Measurements from ENCODE around the gene MICB. TPM values are rescaled to one million over a fixed set of nuclear protein-coding genes. Genes with fewer than 3 reads are reported as not detected.
A peak's percentile ranks its signal among the peaks of the same experiment; 100 is the strongest.
"Not testable (repeated sequence)": the region's sequence is repeated elsewhere in the genome, so short reads cannot be mapped to it uniquely, and the experiment has no call there.

Gene MICB
- total RNA-seq, 1 experiment from 2014 or later, result 27.3 TPM

- DNase-seq (ENCODE audit: low read depth), result not testable (repeated sequence)
These were observed 1.7 kb downstream of the MICB start for GRCh38 chr6:31499648-31500047.

GRCh38 chr6:31502586-31502985, 4.6 kb downstream of the MICB start:
- no peak for DNase-seq (ENCODE audit: low read depth)

- not testable (repeated sequence) for DNase-seq (ENCODE audit: low read depth)
These were observed 11.1 kb downstream of the MICB start for GRCh38 chr6:31509036-31509435.

GRCh38 chr6:31510007-31510406, 12.1 kb downstream of the MICB start:
- no peak for DNase-seq (ENCODE audit: low read depth)

GRCh38 chr6:31513456-31514165, 15.7 kb downstream of the MICB start:
- peak; percentile 54 for DNase-seq (ENCODE audit: low read depth)

- no peak for DNase-seq (ENCODE audit: low read depth)
These were observed 23.9 kb downstream of the MICB start for GRCh38 chr6:31521835-31522234.

GRCh38 chr6:31525553-31525931, 27.6 kb downstream of the MICB start:
- no peak for DNase-seq (ENCODE audit: low read depth)

- DNase-seq (ENCODE audit: low read depth), result no peak
These were observed 28.1 kb downstream of the MICB start for GRCh38 chr6:31525932-31526591.

- DNase-seq (ENCODE audit: low read depth), result no peak
These were observed 30.4 kb downstream of the MICB start for GRCh38 chr6:31528307-31528777.

- no peak for DNase-seq (ENCODE audit: low read depth)
These were observed 30.9 kb downstream of the MICB start, which contains the start of gene MCCD1 for GRCh38 chr6:31528821-31529328. TSS of gene MCCD1 (plus strand) at chr6:31528962. CDS start at chr6:31529015, 53 bp downstream.

- DNase-seq (ENCODE audit: low read depth), result peak; percentile 27
These were observed 31.6 kb downstream of the MICB start for GRCh38 chr6:31529329-31530150.

- no peak for DNase-seq (ENCODE audit: low read depth)
These were observed 32.7 kb downstream of the MICB start for GRCh38 chr6:31530659-31531058.

GRCh38 chr6:31531162-31531561, 33.2 kb downstream of the MICB start:
- DNase-seq (ENCODE audit: low read depth), result no peak

GRCh38 chr6:31531771-31532643, 34.1 kb downstream of the MICB start:
- DNase-seq (ENCODE audit: low read depth), result no peak

- no peak for DNase-seq (ENCODE audit: low read depth)
These were observed 34.9 kb downstream of the MICB start for GRCh38 chr6:31532644-31533454.

- no peak for DNase-seq (ENCODE audit: low read depth)
These were observed 35.5 kb downstream of the MICB start for GRCh38 chr6:31533455-31533841.

GRCh38 chr6:31534011-31534410, 36.1 kb downstream of the MICB start:
- DNase-seq (ENCODE audit: low read depth), result no peak

GRCh38 chr6:31534521-31535040, 36.6 kb downstream of the MICB start:
- DNase-seq (ENCODE audit: low read depth), result no peak

GRCh38 chr6:31535538-31536324, 37.8 kb downstream of the MICB start:
- no peak for DNase-seq (ENCODE audit: low read depth)

Measured in Daoy (cell line).